Body of pancreas (tissue), 4 donors: ENCODE measurements around the gene TACC2.

Experiments used
- CTCF ChIP-seq, 7 experiments: fragments of 450-650 bp in 4 of 7; fragments of 200-600 bp in 3 of 7; sonication (generic) in 3 of 7; IDR thresholded peaks; one replicate each; pipeline ENCODE4 v1.5.1; 2016 to 2019; ENCODE audit warnings: antibody characterized with exemption in 7 of 7
- POLR2A ChIP-seq, 3 donors: fragments of 450-650 bp; IDR thresholded peaks; one replicate each; pipeline ENCODE4 v1.6.1; 2016; ENCODE audit warnings: antibody characterized with exemption in 3 of 3, mild to moderate bottlenecking in 2 of 3

GRCh38 chr10:122252805-122253204, 263.8 kb downstream of the TACC2 start:
- TF ChIP-seq CTCF (IDR thresholded peaks at IDR 0.05) (no peak), POLR2A (IDR thresholded peaks at IDR 0.05) (no peak)
